IPS-11a (cell line): ENCODE data around the gene HOXB1.
"Not testable (repeated sequence)": the region's sequence is repeated elsewhere in the genome, so short reads cannot be mapped to it uniquely, and the experiment has no call there.

Source experiments
- H3K4me3 ChIP-seq: one replicate; pipeline ENCODE4 v1.5.1; 2013; ENCODE audit warnings: low read depth, low read length, control low read depth

The HOXB1 gene

DNA sequence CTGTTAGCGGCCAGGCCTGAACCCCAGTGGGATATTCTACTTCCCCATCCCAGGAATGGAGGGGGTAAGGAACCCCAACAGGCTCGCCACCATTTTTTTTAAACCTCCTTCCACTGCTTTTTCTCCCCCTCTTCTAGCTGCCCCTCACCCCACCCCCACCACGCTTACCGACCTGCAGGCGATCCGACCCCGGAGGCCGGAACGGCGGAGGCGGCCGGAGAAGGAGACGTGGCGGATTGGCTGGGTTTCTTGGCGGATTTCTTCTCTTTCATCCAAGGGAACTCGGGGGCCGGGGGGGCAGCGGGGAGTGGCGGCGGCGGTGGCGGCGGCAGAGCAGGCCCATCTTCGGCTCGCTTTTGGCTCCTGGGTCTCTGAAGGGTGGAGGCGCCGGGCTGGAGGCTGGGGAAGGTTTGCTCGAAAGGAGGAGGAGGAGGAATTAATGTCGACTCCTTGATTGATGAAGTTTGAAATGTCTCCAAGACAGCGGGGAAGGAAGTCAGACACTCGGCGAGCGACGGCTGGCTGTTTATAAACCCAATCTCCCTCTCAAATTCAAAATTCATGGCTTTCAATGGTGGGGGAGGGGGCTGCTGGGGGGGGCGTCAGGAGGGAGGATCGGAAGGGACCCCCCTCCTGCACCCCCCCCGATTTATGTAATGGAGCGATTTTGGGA is 13.7 kb upstream of the HOXB1 start:
- H3K4me3 ChIP-seq: no peak overlapping the region

GRCh38 chr17:48543854-48544348 is 13.1 kb upstream of the HOXB1 start:
- no peak overlapping the region for H3K4me3 ChIP-seq

GRCh38 chr17:48543107-48543853 is 12.5 kb upstream of the HOXB1 start:
- peak overlapping the region; percentile 8 for H3K4me3 ChIP-seq

- no peak overlapping the region for H3K4me3 ChIP-seq
Observed at GRCh38 chr17:48542698-48543106, 11.9 kb upstream of the HOXB1 start.

GRCh38 chr17:48542114-48542656 is 11.4 kb upstream of the HOXB1 start:
- H3K4me3 ChIP-seq: no peak overlapping the region

DNA sequence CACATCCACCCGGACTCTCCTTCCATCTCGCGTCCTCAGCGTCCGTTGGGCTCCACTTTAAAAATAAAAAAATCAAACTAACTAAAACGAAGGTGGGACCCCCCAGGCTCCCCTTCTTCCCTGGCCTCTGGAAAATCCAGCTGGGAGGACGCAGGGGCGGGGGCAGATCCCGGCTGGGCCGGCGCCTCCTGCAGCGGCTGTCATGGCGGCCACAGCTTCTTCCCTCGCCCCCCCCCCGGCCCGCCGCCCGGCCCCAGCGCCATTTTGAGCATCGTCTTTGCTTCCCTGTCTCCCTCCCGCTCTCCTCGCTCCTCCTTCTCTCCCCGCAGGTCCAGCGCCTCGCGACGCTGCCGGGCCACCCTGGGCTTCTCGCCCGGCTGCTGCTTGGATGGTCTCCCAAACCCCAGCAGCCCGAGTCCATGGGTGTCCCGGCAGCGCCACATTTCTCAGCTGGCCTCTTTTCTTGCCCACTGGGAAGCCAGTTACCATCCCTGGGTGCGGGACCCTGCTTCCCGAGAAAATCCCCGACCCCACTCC is 10.8 kb upstream of the HOXB1 start:
- peak overlapping the region; percentile 33 for H3K4me3 ChIP-seq

DNA sequence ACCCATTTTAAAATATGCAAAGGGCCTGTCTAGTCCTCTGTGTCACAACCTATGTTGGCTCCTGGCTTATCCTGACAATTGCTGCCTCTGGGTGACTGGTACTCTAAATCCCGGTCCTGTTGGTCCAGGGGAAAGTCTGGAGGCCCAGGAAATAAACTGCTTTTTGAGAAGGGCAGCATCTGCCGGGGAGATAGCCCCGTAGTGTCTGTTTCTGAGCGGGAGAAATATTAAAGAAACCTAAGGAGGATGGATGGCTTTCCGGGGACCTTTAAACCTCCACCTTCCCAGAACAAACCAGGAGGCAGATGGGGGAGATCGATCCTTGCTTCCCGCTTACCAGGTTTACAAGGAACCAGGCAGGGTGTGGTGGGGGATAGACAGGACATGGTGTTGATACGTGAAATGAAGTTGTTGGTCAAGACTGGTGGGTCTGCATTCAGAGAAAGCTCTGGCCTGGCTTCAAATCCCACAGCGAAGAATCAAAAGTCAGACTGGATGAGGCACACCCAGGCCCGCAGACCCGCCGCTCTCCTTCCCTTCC is 10.3 kb upstream of the HOXB1 start:
- peak overlapping the region; percentile 33 for H3K4me3 ChIP-seq

- H3K4me3 ChIP-seq: no peak overlapping the region
Observed at GRCh38 chr17:48540213-48540612, 9.4 kb upstream of the HOXB1 start.

- no peak overlapping the region for H3K4me3 ChIP-seq
Observed at GRCh38 chr17:48539177-48539576, 8.4 kb upstream of the HOXB1 start.

DNA sequence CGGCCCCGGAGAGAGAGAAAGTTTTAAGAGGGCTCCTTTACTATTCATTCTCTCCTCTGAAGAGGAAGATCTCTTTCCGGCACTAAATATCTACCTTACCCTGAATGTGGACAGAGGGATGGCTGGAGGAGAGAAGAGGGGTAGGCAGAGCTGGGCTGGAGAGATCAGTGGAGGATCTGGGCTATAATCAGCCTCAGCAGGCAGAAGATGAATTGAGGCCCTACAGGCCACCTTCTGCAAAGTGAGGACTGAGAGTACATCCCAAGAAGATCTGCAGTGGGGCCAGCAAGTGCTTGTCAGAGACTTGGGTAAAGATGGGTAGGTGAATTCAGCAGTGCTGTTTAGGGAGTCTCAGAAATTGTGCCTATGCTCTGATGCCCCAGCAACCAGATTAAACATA is 6.5 kb upstream of the HOXB1 start:
- H3K4me3 ChIP-seq: no peak overlapping the region

- not testable (repeated sequence) for H3K4me3 ChIP-seq
Observed at GRCh38 chr17:48535793-48536559, 5.2 kb upstream of the HOXB1 start.

- H3K4me3 ChIP-seq: no peak overlapping the region
Observed at GRCh38 chr17:48532261-48532660, 1.4 kb upstream of the HOXB1 start.

DNA sequence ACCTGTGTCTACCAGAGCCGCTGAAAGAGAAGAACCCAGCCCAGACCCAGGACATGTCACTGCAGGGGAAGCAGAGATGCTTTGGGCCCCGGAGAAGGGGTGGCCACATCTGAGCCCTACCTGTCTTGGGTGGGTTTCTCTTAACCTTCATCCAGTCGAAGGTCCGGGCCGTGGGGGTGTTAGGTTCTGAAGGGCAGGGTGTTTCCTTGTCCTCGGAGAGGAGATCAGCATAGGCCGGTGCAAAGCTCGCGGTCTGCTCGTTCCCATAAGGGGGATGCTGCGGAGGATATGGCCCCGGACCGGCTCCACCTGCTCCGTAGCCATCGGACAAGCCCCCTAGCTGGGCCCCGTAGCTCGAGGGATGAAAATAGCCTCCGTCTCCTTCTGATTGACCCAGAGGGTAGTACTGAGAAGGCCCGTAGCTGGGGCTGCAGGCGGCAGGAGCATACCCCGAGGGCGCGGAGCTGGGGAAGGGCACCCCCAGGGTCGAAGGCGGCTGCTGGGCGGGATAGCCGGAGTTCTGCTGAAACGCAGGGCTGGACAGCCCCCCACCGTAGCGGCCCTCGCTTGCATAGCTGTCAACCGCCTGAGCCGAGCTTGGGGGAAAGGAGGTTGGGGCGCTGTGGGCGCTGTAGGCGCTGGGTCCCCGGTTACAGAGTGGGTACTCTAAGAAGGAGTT is 464 bp downstream of the HOXB1 start:
- H3K4me3 ChIP-seq: no peak overlapping the region

DNA sequence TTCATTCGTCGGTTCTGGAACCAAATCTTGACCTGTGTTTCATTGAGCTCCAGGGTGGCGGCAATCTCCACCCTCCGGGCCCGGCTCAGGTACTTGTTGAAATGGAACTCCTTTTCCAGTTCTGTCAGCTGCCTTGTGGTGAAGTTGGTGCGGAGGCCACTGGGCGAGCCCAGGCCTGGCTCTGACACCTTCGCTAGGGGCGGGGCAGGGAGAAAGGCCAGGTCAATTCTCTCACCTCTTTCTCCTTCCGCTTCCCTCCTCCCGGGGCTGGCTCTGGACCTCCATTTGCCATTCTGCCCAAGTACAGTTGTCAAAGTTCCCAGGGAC is 1.2 kb downstream of the HOXB1 start:
- H3K4me3 ChIP-seq: no peak overlapping the region

DNA sequence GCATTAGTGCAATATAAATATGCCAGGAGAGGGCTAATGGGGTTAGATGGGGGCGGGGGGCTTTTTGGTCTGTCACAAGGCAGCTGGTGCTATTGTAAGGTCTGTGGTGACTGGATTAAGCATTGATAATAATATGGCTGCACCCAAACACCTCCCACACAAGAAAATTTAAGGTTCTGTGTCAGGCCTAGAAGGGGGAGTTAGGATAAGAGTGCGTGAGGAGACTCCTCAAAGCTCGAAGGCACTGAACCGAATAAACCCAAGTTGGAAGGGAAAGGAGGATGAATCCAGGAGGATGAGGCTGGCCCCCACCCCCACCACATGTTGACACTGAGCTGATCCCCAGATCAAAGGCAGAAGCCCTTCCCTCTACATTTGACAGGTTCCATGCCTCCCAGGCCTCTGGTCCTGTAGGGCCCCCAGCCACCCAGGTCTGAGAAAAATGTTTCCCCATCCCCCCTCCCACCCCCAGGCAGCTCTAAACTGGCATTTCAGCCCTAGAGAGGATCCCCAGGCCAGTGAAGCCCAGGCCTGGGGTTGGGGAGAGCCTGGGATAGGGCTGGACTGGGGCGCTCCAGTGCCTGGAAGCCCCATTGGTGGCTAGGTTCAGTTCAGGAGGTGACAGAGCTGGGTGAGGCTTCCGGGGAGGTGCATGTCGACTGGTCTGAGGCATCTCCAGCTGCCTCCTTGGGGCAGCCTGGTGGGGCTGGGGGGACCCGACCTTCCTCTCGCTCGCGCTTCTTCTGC is 1.7 kb downstream of the HOXB1 start:
- no peak overlapping the region for H3K4me3 ChIP-seq

DNA sequence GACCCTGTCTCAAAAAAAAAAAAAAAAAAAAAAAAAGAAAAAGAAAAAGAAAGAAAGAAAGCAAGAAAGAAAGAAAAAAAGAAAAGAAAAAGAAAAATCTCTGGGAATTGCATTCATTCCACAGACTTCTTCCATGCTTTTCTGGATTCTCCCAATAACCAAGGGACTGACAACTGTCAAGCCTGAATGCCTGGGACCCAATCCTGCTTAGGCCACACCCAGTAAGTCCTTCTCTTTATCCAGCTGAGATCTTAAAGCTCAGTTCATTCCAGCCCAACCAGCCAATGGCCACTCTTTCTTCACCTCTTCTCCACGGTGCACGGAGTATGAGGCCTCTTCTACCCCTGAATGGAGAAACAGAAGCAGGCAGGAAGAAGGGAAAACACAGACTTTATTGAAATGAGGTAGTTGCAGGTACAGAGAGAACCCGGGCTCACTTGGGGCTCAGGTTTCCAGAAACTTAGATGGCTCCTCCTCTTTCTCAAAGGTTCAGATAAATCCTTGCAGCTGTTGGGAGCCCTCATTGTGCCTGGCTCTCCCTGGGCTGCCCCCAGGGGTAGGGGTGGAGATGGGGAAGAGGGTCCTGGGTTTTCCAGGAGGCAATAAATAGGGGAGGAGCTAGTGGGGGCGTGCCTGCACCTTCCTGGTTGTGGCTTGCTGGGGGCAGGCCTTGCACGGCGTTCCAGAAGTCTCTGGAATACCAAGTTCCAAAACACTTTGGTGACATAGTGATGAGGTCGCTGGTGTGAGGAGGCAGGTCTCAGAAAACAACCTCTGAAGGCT is 2.5 kb downstream of the HOXB1 start:
- no peak overlapping the region for H3K4me3 ChIP-seq

GRCh38 chr17:48527547-48527932 is 3.3 kb downstream of the HOXB1 start:
- H3K4me3 ChIP-seq: peak overlapping the region; percentile 17

DNA sequence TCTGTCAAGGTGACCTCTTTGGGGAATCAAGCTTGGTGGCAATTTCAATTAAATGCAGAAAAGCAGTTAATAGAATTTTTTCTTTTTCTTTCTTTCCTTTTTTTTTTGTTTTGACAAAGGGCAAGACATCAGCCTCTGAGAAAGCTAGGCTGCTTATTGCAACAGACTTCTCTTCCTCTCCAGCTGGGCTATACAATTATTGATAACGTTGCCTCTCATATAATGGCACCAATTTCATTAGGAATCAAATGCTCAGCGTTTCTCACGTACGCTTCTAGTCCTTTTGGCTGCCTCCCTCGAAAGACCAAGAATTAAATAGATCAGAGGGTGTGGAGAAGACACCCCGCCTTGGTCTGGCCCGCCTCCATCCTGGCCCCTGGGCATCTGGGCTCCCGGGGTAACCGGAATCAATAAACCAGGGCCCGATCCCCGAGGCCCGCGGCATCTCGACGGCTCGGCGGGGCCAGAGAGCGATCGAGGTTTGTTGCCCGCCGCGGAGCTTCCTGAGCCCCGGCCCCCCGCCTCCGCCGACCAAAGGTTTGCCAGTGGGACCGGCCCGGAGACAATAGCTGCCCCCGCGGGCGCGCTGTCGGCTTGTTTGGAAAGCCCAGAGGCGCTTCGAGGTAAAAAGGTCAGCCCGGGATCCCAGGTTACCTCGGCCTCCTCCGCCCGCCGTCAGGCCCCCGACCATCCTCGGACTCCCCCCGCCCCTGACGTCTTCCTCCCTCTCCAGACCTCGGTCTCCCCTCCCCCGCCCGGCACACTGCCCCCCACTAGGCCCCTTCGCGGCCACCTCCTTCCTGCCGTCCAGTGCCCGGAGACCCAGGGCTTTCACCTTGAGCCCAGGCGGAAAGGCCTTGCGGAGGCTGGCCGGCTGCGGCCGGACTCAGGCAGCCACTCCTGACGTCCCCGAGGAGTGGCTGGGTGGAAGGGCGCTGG is 3.9 kb downstream of the HOXB1 start:
- H3K4me3 ChIP-seq: peak overlapping the region; percentile 17
